DND-41 (cell line): Measurements from ENCODE around the gene ZFPM1.

Source experiments
- EZH2 ChIP-seq: IDR thresholded peaks from 3 replicates; pipeline ENCODE4 v1.6.1; 2012; ENCODE audit warnings: borderline replicate concordance, low read depth, mild to moderate bottlenecking, moderate library complexity, low read length, inconsistent platforms; ENCODE audit not compliant: severe bottlenecking
- TF ChIP-seq, protein P1 (sequence below): IDR thresholded peaks from 2 replicates; pipeline ENCODE4 v1.5.1; 2012; ENCODE audit warnings: borderline replicate concordance, low read length, moderate library complexity, mild to moderate bottlenecking; ENCODE audit not compliant: poor library complexity, severe bottlenecking; ENCODE audit errors: extremely low read depth

DNA sequence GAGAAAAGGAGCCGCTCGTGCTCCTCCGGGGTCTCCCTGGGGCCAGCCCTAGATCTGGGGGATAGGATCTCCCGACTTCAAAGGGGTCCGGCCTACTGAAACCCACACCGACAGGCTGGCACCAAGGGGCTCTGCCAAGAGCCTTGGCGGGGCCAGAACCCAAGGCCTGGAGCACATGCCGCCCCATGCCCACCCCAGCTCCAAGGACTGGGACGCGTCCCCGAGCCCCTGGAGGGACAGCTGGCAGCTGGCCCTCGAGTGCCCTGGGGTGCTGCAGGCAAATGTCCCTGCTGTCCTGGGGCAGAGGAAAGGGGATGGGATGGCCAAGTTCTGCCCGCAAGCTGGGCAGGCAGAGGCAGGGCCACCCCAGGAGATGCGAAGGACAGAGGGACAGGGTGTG, 31.8 kb upstream of the ZFPM1 start:
- TF ChIP-seq, protein P1, sequence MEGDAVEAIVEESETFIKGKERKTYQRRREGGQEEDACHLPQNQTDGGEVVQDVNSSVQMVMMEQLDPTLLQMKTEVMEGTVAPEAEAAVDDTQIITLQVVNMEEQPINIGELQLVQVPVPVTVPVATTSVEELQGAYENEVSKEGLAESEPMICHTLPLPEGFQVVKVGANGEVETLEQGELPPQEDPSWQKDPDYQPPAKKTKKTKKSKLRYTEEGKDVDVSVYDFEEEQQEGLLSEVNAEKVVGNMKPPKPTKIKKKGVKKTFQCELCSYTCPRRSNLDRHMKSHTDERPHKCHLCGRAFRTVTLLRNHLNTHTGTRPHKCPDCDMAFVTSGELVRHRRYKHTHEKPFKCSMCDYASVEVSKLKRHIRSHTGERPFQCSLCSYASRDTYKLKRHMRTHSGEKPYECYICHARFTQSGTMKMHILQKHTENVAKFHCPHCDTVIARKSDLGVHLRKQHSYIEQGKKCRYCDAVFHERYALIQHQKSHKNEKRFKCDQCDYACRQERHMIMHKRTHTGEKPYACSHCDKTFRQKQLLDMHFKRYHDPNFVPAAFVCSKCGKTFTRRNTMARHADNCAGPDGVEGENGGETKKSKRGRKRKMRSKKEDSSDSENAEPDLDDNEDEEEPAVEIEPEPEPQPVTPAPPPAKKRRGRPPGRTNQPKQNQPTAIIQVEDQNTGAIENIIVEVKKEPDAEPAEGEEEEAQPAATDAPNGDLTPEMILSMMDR, result no peak
- TF ChIP-seq EZH2, result no peak
